Trophoblast cell (in vitro differentiated cells and primary cell): ENCODE measurements around the gene TEX2.
"Not testable (repeated sequence)": the region's sequence is repeated elsewhere in the genome, so short reads cannot be mapped to it uniquely, and the experiment has no call there.

ENCODE experiments used
- DNase-seq, 2 donors: peaks; one replicate each; pipeline ENCODE4 v3.0.0-alpha.2; 2016
- H2AFZ ChIP-seq: 2 replicates; pipeline ENCODE4 v1.6.1; 2013; ENCODE audit warnings: low read length, moderate library complexity, mild to moderate bottlenecking; ENCODE audit not compliant: insufficient read depth, poor library complexity
- H2AK5ac ChIP-seq: 2 replicates; pipeline ENCODE4 v1.6.1; 2013; ENCODE audit warnings: mild to moderate bottlenecking, low read length
- H2BK120ac ChIP-seq: 2 replicates; pipeline ENCODE4 v1.6.1; 2013; ENCODE audit warnings: low read length, mild to moderate bottlenecking, moderate library complexity; ENCODE audit not compliant: insufficient read depth, poor library complexity
- H2BK12ac ChIP-seq: 2 replicates; pipeline ENCODE4 v1.6.1; 2013; ENCODE audit warnings: mild to moderate bottlenecking, low read length, moderate library complexity
- H2BK5ac ChIP-seq: 2 replicates; pipeline ENCODE4 v1.6.1; 2013; ENCODE audit warnings: low read length, low read depth, moderate library complexity, mild to moderate bottlenecking; ENCODE audit not compliant: poor library complexity
- H3K14ac ChIP-seq: 2 replicates; pipeline ENCODE4 v1.6.1; 2013; ENCODE audit warnings: mild to moderate bottlenecking, low read length
- H3K18ac ChIP-seq: 2 replicates; pipeline ENCODE4 v1.6.1; 2013; ENCODE audit warnings: mild to moderate bottlenecking, low read length
- H3K23ac ChIP-seq: 2 replicates; pipeline ENCODE4 v1.6.1; 2013; ENCODE audit warnings: low read length
- H3K27ac ChIP-seq: 2 replicates; pipeline ENCODE4 v1.5.1; 2013; ENCODE audit warnings: low read depth, mild to moderate bottlenecking, inconsistent platforms, low read length, moderate library complexity
- H3K27me3 ChIP-seq: 2 replicates; pipeline ENCODE4 v1.6.1; 2013; ENCODE audit warnings: inconsistent platforms, mild to moderate bottlenecking, low read length, moderate library complexity; ENCODE audit not compliant: insufficient read depth
- H3K36me3 ChIP-seq, 2 experiments: 1 replicate in 1 of 2; 2 replicates in 1 of 2; pipeline ENCODE4 v1.6.1; 2013; ENCODE audit warnings: low read length in 2 of 2, mild to moderate bottlenecking in 2 of 2, moderate library complexity in 1 of 2; ENCODE audit not compliant: insufficient read depth in 2 of 2, control insufficient read depth in 1 of 2
- H3K4ac ChIP-seq: 2 replicates; pipeline ENCODE4 v1.6.1; 2013; ENCODE audit warnings: low read depth, mild to moderate bottlenecking, low read length, moderate library complexity
- H3K4me1 ChIP-seq, 2 experiments: 1 replicate in 1 of 2; 2 replicates in 1 of 2; pipeline ENCODE4 v1.6.1; 2013; ENCODE audit warnings: low read length in 2 of 2, mild to moderate bottlenecking in 2 of 2, moderate library complexity in 1 of 2; ENCODE audit not compliant: insufficient read depth in 2 of 2, control insufficient read depth in 1 of 2
- H3K4me2 ChIP-seq: 2 replicates; pipeline ENCODE4 v1.6.1; 2013; ENCODE audit warnings: inconsistent platforms, mild to moderate bottlenecking, low read length, moderate library complexity
- H3K4me3 ChIP-seq: 2 replicates; pipeline ENCODE4 v1.5.1; 2013; ENCODE audit warnings: mild to moderate bottlenecking, low read depth, low read length, inconsistent platforms
- H3K79me1 ChIP-seq: one replicate; pipeline ENCODE4 v1.6.1; 2013; ENCODE audit warnings: low read length
- H3K79me2 ChIP-seq: 2 replicates; pipeline ENCODE4 v1.6.1; 2013; ENCODE audit warnings: low read length, mild to moderate bottlenecking; ENCODE audit not compliant: control insufficient read depth, insufficient read depth, poor library complexity
- H3K9ac ChIP-seq: 2 replicates; pipeline ENCODE4 v1.6.1; 2013; ENCODE audit warnings: mild to moderate bottlenecking, low read length
- H3K9me3 ChIP-seq: 2 replicates; pipeline ENCODE4 v1.6.1; 2013; ENCODE audit warnings: low read depth, mild to moderate bottlenecking, control low read depth, inconsistent platforms, low read length; ENCODE audit not compliant: insufficient read depth
- H4K12ac ChIP-seq: 2 replicates; pipeline ENCODE4 v1.6.1; 2013; ENCODE audit warnings: low read depth, mild to moderate bottlenecking, low read length, moderate library complexity
- H4K8ac ChIP-seq: 2 replicates; pipeline ENCODE4 v1.6.1; 2013; ENCODE audit warnings: low read depth, mild to moderate bottlenecking, low read length, moderate library complexity
- H4K91ac ChIP-seq: one replicate; pipeline ENCODE4 v1.6.1; 2013; ENCODE audit warnings: low read depth, mild to moderate bottlenecking, low read length, moderate library complexity
- WGBS: extraction: QIAGEN DNeasy Blood & Tissue Kit; methylation state at CpG from one replicate; pipeline ENCODE4 v1.1.7; 2013; ENCODE audit warnings: missing lambda C conversion rate; ENCODE audit not compliant: insufficient read length, insufficient coverage; ENCODE audit errors: extremely low coverage; 5-methylcytosine and 5-hydroxymethylcytosine counted together

The TEX2 gene

GRCh38 chr17:64238449-64238848 lies 24.6 kb downstream of the TEX2 start:
- H2BK12ac ChIP-seq, H3K9ac ChIP-seq, H2BK120ac ChIP-seq, H2AFZ ChIP-seq, DNase-seq, H4K91ac ChIP-seq, H3K27me3 ChIP-seq, H3K9me3 ChIP-seq, H3K27ac ChIP-seq, H3K23ac ChIP-seq, H3K4me2 ChIP-seq, H3K14ac ChIP-seq, H2AK5ac ChIP-seq, H3K18ac ChIP-seq, H2BK5ac ChIP-seq, H4K8ac ChIP-seq, H3K36me3 ChIP-seq, H4K12ac ChIP-seq, H3K4me3 ChIP-seq: not testable (repeated sequence)
- H3K4ac ChIP-seq: peak overlapping the region; percentile 73
- no CpG with 5 or more reads among the region's 4 CpGs for WGBS
- peaks cover 15% of the 10 kb centered on the region for H3K79me2 ChIP-seq
- H3K4me1 ChIP-seq: peaks cover 20 to 23% of the 10 kb centered on the region in 2 experiments
- H3K79me1 ChIP-seq: peaks cover 30% of the 10 kb centered on the region

- Histone ChIP-seq H2AK5ac (peak overlapping the region; percentile 68), H3K27me3 (no peaks in the 10 kb centered on the region), H3K27ac (peak overlapping the region; percentile 27), H4K91ac (peak overlapping the region; percentile 57), H3K9ac (no peak overlapping the region), H3K9me3 (no peaks in the 10 kb centered on the region), H2AFZ (no peak overlapping the region), H3K23ac (no peak overlapping the region), H3K14ac (peak overlapping the region; percentile 67), H3K4ac (peak overlapping the region; percentile 58), H3K18ac (peak overlapping the region; percentile 68), H3K36me3 (peaks cover 0 to 6% of the 10 kb centered on the region in 2 experiments), H3K79me2 (peaks cover 15% of the 10 kb centered on the region), H3K4me3 (no peak overlapping the region), H3K4me2 (no peak overlapping the region), H2BK12ac (peak overlapping the region; percentile 1), H3K79me1 (peaks cover 24% of the 10 kb centered on the region), H2BK5ac (peak overlapping the region; percentile 27), H4K12ac (no peak overlapping the region), H4K8ac (peak overlapping the region; percentile 11), H3K4me1 (peaks cover 22 to 28% of the 10 kb centered on the region in 2 experiments), H2BK120ac (peak overlapping the region; percentile 23)
- no CpG with 5 or more reads among the region's 9 CpGs for WGBS
- DNase-seq: no peak
These were observed 26.1 kb downstream of the TEX2 start for GRCh38 chr17:64236827-64237403.

DNA sequence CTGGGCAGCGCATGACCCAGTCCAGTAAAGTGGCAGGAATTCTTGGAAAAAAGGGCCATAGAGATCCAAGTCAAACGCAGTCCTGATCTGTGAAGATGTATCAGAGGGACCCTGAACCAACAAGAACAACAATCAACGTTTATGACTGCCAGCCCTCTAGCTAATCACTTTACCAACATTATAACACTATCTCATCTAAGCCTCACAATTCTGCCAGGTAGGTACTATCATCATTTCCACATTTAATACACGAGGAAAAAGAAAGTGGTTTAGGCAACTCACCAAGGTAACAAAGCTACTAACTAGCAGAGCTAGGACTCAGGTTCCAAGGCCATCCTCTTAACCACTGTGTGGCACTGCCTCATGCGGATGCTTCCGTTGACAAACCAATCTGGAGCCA lies 28.1 kb downstream of the TEX2 start:
- no CpG with 5 or more reads among the region's 6 CpGs for WGBS
- no peak overlapping the region for H3K14ac ChIP-seq

DNA sequence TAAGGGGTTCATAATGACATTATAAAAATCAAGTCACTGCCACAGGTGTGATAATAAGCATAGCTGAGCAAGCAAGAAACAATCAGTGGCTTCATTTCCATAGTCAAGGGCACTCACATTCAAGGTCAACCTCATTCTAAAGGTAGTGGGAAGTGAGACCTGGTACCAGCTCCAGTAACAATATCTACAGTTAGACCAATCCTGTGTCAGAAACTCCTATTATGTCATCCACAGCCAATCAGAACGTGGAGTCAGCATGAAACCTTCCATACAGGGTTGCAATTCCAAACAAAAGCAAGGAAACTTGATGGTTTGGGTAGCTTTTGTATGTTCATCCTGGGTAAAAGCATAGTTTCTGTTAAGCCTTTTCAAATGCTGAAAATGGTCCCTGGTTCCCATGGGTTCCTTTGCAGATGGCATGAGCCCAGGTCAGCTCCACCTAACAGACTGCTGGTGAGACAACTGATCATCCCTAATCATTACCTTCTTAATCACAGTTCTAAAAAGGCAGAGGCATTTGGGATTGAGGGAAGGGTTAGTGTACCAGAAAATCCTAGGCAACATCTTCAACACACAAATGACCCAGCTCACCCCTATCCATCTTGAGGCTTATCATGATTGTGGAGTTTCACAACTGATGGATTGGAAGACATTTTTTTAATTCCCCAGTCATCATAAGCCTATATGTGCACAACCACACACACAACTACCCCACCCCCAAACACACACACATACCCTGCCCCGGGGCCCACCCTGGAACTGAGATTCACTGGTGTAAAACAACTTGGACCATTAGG lies 30.4 kb downstream of the TEX2 start:
- Histone ChIP-seq H2BK5ac (no peak overlapping the region), H2AFZ (no peak overlapping the region), H3K4me2 (no peak overlapping the region), H3K18ac (peak overlapping the region; percentile 71), H3K4ac (peak overlapping the region; percentile 84), H3K27ac (peak overlapping the region; percentile 4), H3K4me3 (no peak overlapping the region), H3K23ac (no peak overlapping the region), H3K14ac (peak overlapping the region; percentile 36), H3K79me2 (peaks cover 16% of the 10 kb centered on the region), H3K79me1 (peaks cover 26% of the 10 kb centered on the region), H4K12ac (no peak overlapping the region), H2BK12ac (peak overlapping the region; percentile 81), H2BK120ac (peak overlapping the region; percentile 65), H3K4me1 (peaks cover 28 to 38% of the 10 kb centered on the region in 2 experiments), H2AK5ac (peak overlapping the region; percentile 57), H4K91ac (no peak overlapping the region), H4K8ac (no peak overlapping the region), H3K9ac (no peak overlapping the region), H3K27me3 (no peaks in the 10 kb centered on the region), H3K36me3 (peaks cover 0 to 9% of the 10 kb centered on the region in 2 experiments), H3K9me3 (no peaks in the 10 kb centered on the region)
- no CpG with 5 or more reads among the region's 2 CpGs for WGBS
- peak; percentile 61 to 84 for DNase-seq

More for the DNA sequence above, 28.1 kb downstream of the TEX2 start:
- Histone ChIP-seq H2AK5ac (no peak overlapping the region), H4K8ac (no peak overlapping the region), H2AFZ (no peak overlapping the region), H3K4me2 (no peak overlapping the region), H3K4ac (no peak overlapping the region), H4K12ac (no peak overlapping the region), H2BK12ac (no peak overlapping the region), H3K36me3 (peaks cover 0 to 6% of the 10 kb centered on the region in 2 experiments), H2BK5ac (no peak overlapping the region), H3K9ac (no peak overlapping the region), H3K18ac (no peak overlapping the region), H3K79me2 (peaks cover 16% of the 10 kb centered on the region), H3K79me1 (peaks cover 24% of the 10 kb centered on the region), H2BK120ac (no peak overlapping the region), H3K23ac (no peak overlapping the region), H4K91ac (no peak overlapping the region), H3K4me3 (no peak overlapping the region), H3K27ac (no peak overlapping the region), H3K9me3 (no peaks in the 10 kb centered on the region), H3K4me1 (peaks cover 30 to 35% of the 10 kb centered on the region in 2 experiments), H3K27me3 (no peaks in the 10 kb centered on the region)
- no peak for DNase-seq
